Measurements from ENCODE around the gene KCNK15. TPM values are rescaled to one million over a fixed set of nuclear protein-coding genes. Genes with fewer than 3 reads are reported as not detected.

Gene KCNK15
- total RNA-seq, 6 experiments from 2014 or later = 0.07 to 0.43 (median 0.19) TPM; not detected in 2

DNA sequence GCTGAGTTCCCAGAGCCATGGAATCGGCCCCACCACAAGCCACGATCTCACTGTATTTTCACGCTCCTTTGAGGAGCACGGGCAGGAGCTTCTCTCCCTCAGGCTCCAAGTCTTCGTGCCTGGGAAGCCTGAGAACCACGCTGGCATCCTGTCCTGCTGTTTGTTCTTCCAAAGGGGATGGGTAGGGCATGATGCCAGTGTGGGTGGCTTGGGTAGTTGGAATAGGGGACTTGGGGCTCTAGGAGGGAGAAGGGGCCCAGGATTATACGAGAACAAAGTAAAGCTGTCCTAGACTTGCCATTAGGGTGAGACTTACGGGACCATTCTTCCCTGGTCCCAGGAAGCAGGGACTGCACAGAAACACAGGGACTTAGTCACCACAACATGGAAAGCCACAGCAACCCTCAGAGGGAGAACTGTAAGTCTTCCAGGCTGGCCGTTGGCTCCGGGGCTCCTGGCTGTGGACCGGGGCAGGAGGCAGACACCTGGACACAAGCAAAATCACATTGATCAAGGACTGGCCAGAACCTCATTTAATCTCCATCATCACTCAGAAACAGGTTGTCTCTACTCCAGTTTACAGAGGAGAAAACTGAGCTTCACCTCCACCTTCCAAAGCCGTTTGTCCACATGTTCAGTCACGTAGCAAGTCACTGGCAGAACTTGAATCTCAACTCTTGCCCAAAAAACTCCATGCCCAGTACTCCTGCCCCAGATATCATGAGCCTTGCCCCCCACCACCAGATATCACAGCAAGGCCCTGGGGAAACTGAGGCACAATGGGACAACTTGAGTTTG lies 29.2 kb upstream of the KCNK15 start:
- TF ChIP-seq POLR2A (IDR thresholded peaks at IDR 0.05) = no peak
- DNase-seq (no peak), ATAC-seq (no peak)
- Histone ChIP-seq H3K36me3 (no peaks in the 10 kb centered on the region), H3K9me3 (no peaks in the 10 kb centered on the region), H3K4me1 (no peaks in the 10 kb centered on the region), H3K27me3 (no peaks in the 10 kb centered on the region), H3K27ac (no peak overlapping the region), H3K4me3 (no peak overlapping the region)
- intact Hi-C loops (cut with DNase I) = no loop called here
- 89% methylated on average over 9 of the region's 13 CpGs for WGBS (ENCODE audit: insufficient coverage, low coverage, low lambda C conversion rate, missing lambda C conversion rate)

- H3K27ac ChIP-seq = no peak overlapping the region
- intact Hi-C loops (cut with DNase I) = no loop called here
- no peaks in the 10 kb centered on the region for H3K27me3 ChIP-seq
- H3K36me3 ChIP-seq = no peaks in the 10 kb centered on the region
- WGBS (ENCODE audit: insufficient coverage, low coverage, low lambda C conversion rate, missing lambda C conversion rate) = 66% methylated on average over 5 of the region's 10 CpGs
- TF ChIP-seq POLR2A (IDR thresholded peaks at IDR 0.05) = no peak
- TF ChIP-seq, protein P1, sequence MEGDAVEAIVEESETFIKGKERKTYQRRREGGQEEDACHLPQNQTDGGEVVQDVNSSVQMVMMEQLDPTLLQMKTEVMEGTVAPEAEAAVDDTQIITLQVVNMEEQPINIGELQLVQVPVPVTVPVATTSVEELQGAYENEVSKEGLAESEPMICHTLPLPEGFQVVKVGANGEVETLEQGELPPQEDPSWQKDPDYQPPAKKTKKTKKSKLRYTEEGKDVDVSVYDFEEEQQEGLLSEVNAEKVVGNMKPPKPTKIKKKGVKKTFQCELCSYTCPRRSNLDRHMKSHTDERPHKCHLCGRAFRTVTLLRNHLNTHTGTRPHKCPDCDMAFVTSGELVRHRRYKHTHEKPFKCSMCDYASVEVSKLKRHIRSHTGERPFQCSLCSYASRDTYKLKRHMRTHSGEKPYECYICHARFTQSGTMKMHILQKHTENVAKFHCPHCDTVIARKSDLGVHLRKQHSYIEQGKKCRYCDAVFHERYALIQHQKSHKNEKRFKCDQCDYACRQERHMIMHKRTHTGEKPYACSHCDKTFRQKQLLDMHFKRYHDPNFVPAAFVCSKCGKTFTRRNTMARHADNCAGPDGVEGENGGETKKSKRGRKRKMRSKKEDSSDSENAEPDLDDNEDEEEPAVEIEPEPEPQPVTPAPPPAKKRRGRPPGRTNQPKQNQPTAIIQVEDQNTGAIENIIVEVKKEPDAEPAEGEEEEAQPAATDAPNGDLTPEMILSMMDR (IDR thresholded peaks at IDR 0.05) = no peak
- no peaks in the 10 kb centered on the region for H3K9me3 ChIP-seq
- DNase-seq (no peak), ATAC-seq (no peak)
- H3K4me3 ChIP-seq = no peak overlapping the region
- H3K4me1 ChIP-seq = no peaks in the 10 kb centered on the region
These were observed 27.7 kb upstream of the KCNK15 start for GRCh38 chr20:44717986-44718385.

DNA sequence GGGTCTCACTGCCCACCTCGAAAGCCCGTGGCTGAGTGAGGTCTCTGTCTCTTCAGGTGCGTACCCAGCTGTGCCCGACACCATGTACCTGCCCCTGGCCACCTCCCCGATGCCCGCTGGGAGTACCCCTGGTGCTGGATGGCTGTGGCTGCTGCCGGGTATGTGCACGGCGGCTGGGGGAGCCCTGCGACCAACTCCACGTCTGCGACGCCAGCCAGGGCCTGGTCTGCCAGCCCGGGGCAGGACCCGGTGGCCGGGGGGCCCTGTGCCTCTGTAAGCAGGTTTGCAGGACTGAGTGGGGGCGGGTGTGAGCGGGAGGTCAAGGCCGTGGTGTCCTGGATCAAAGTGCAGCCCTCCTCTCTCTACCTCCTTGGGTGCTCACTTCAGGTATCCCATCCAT lies 25.8 kb upstream of the KCNK15 start:
- no peak for DNase-seq
- Histone ChIP-seq H3K27ac (no peak overlapping the region), H3K27me3 (no peaks in the 10 kb centered on the region), H3K9me3 (no peaks in the 10 kb centered on the region), H3K4me3 (no peak overlapping the region), H3K4me1 (no peaks in the 10 kb centered on the region), H3K36me3 (no peaks in the 10 kb centered on the region)
- ATAC-seq = no peak
- intact Hi-C loops (cut with DNase I) = no loop called here
- no peak for TF ChIP-seq POLR2A (IDR thresholded peaks at IDR 0.05)
- TF ChIP-seq, protein P1 (IDR thresholded peaks at IDR 0.05) = no peak
- no CpG with 5 or more reads among the region's 19 CpGs for WGBS (ENCODE audit: insufficient coverage, low coverage, low lambda C conversion rate, missing lambda C conversion rate)

GRCh38 chr20:44720621-44720996 lies 25.1 kb upstream of the KCNK15 start:
- no peaks in the 10 kb centered on the region for H3K36me3 ChIP-seq
- H3K4me3 ChIP-seq = no peak overlapping the region
- WGBS (ENCODE audit: insufficient coverage, low coverage, low lambda C conversion rate, missing lambda C conversion rate) = no CpG with 5 or more reads among the region's 7 CpGs
- DNase-seq = no peak
- no peak overlapping the region for H3K27ac ChIP-seq
- no peaks in the 10 kb centered on the region for H3K4me1 ChIP-seq
- H3K9me3 ChIP-seq = no peaks in the 10 kb centered on the region
- TF ChIP-seq, protein P1 (IDR thresholded peaks at IDR 0.05) = no peak
- TF ChIP-seq POLR2A (IDR thresholded peaks at IDR 0.05) = no peak
- H3K27me3 ChIP-seq = no peaks in the 10 kb centered on the region
- ATAC-seq = no peak
- intact Hi-C loops (cut with DNase I) = no loop called here

GRCh38 chr20:44720997-44721784 lies 24.5 kb upstream of the KCNK15 start:
- Histone ChIP-seq H3K9me3 (no peaks in the 10 kb centered on the region), H3K27ac (no peak overlapping the region)

More at GRCh38 chr20:44720997-44721784, 24.5 kb upstream of the KCNK15 start:
- intact Hi-C loops (cut with DNase I) = no loop called here
- Histone ChIP-seq H3K36me3 (no peaks in the 10 kb centered on the region), H3K27me3 (no peaks in the 10 kb centered on the region), H3K4me3 (no peak overlapping the region), H3K4me1 (no peaks in the 10 kb centered on the region)
- ATAC-seq (no peak), DNase-seq (no peak)
- no peak for TF ChIP-seq POLR2A (IDR thresholded peaks at IDR 0.05)
- TF ChIP-seq, protein P1 (IDR thresholded peaks at IDR 0.05) = no peak
- WGBS (ENCODE audit: insufficient coverage, low coverage, low lambda C conversion rate, missing lambda C conversion rate) = 28% methylated on average over 9 of the region's 11 CpGs
